ENCODE results near the gene BLVRB. TPM values are rescaled to one million over a fixed set of nuclear protein-coding genes. Genes with fewer than 3 reads are reported as not detected.

Gene BLVRB
- total RNA-seq, 1 experiment from 2014 or later, result 44.5 TPM

- DNase-seq (ENCODE audit: low read depth), result no peak
Observed at GRCh38 chr19:40424637-40425449, 40.7 kb downstream of the BLVRB start.

- no peak for DNase-seq (ENCODE audit: low read depth)
Observed at GRCh38 chr19:40423938-40424337, 41.6 kb downstream of the BLVRB start.

- no peak for DNase-seq (ENCODE audit: low read depth)
Observed at GRCh38 chr19:40422748-40423566, 42.6 kb downstream of the BLVRB start.

GRCh38 chr19:40421993-40422747, 43.4 kb downstream of the BLVRB start:
- DNase-seq (ENCODE audit: low read depth), result no peak

- DNase-seq (ENCODE audit: low read depth), result peak; percentile 89
Observed at GRCh38 chr19:40420766-40421765, 44.5 kb downstream of the BLVRB start.

- no peak for DNase-seq (ENCODE audit: low read depth)
Observed at GRCh38 chr19:40420451-40420765, 45.1 kb downstream of the BLVRB start.

GRCh38 chr19:40419780-40420179, 45.8 kb downstream of the BLVRB start:
- no peak for DNase-seq (ENCODE audit: low read depth)

GRCh38 chr19:40419066-40419612, 46.4 kb downstream of the BLVRB start:
- DNase-seq (ENCODE audit: low read depth), result no peak

GRCh38 chr19:40418040-40418439, 47.5 kb downstream of the BLVRB start:
- no peak for DNase-seq (ENCODE audit: low read depth)

- DNase-seq (ENCODE audit: low read depth), result no peak
Observed at GRCh38 chr19:40417643-40417981, 47.9 kb downstream of the BLVRB start.

- DNase-seq (ENCODE audit: low read depth), result peak; percentile 63
Observed at GRCh38 chr19:40416918-40417642, 48.5 kb downstream of the BLVRB start.

- DNase-seq (ENCODE audit: low read depth), result no peak
Observed at GRCh38 chr19:40415768-40416167, 49.8 kb downstream of the BLVRB start.

GRCh38 chr19:40414542-40415535, 50.7 kb downstream of the BLVRB start:
- DNase-seq (ENCODE audit: low read depth), result no peak

GRCh38 chr19:40413291-40413845, 52.2 kb downstream of the BLVRB start, which contains the start of gene PRX:
Gene PRX (minus strand): TSS chr19:40413378. CDS start chr19:40407932, 5,446 bp downstream.
- no peak for DNase-seq (ENCODE audit: low read depth)

- DNase-seq (ENCODE audit: low read depth), result no peak
Observed at GRCh38 chr19:40412866-40413265, 52.7 kb downstream of the BLVRB start.

GRCh38 chr19:40411958-40412499, 53.5 kb downstream of the BLVRB start:
- no peak for DNase-seq (ENCODE audit: low read depth)

- no peak for DNase-seq (ENCODE audit: low read depth)
Observed at GRCh38 chr19:40411125-40411842, 54.3 kb downstream of the BLVRB start.

Measured in HT1080 (cell line).